ENCODE results near the gene NPAS4.

Gene NPAS4

GRCh38 chr11:66459138-66459778, 38.4 kb downstream of the NPAS4 start:
- Histone ChIP-seq H3K4me1 (ENCODE audit: control insufficient read depth, insufficient read depth, low read length) (no peaks in the 10 kb centered on the region), H3K9me3 (ENCODE audit: control insufficient read depth, insufficient read depth, low read depth, low read length) (no peaks in the 10 kb centered on the region), H3K27ac (ENCODE audit: extremely low read depth, low read depth, low read length) (no peak overlapping the region), H3K4me3 (ENCODE audit: low read depth, low read length) (no peak overlapping the region), H3K36me3 (ENCODE audit: control insufficient read depth in 2 of 2, insufficient read depth in 1 of 2, low read length in 2 of 2) (no peaks in the 10 kb centered on the region)
- CTCF ChIA-PET, result interaction anchor here (0.8 to 1.4 kb wide), 3 partner anchors 30 to 70 kb away, joined by 3 read pairs; no protein-coding TSS in a partner anchor
- TF ChIP-seq ZNF23 (tag by site-specific recombination; IDR thresholded peaks at IDR 0.05; ENCODE audit: borderline replicate concordance), result no peak
- no peak for TF ChIP-seq YY1 (tag by site-specific recombination; IDR thresholded peaks at IDR 0.05)
- TF ChIP-seq ZNF571 (tag by site-specific recombination; IDR thresholded peaks at IDR 0.05), result no peak
- no peak for TF ChIP-seq ZBTB21 (tag by site-specific recombination; IDR thresholded peaks at IDR 0.05)
- no peak for TF ChIP-seq ZNF324 (tag by site-specific recombination; IDR thresholded peaks at IDR 0.05)
- TF ChIP-seq ZNF335 (tag by site-specific recombination; conservative IDR thresholded peaks at IDR 0.05), result no peak
- no peak for TF ChIP-seq ZNF670 (tag by site-specific recombination; IDR thresholded peaks at IDR 0.05; ENCODE audit: low read depth)
- no peak for TF ChIP-seq ZBTB26 (tag by site-specific recombination; optimal IDR thresholded peaks at IDR 0.05)
- no peak for TF ChIP-seq ZSCAN23 (tag by site-specific recombination; IDR thresholded peaks at IDR 0.05)
- no peak for TF ChIP-seq GLIS2 (tag by site-specific recombination; IDR thresholded peaks at IDR 0.05)
- no peak for TF ChIP-seq ZNF433 (tag by site-specific recombination; IDR thresholded peaks at IDR 0.05; ENCODE audit: low read depth)
- no peak for TF ChIP-seq ZIC2 (tag by site-specific recombination; IDR thresholded peaks at IDR 0.05)
- no peak for TF ChIP-seq BCL11A (tag by site-specific recombination; IDR thresholded peaks at IDR 0.05; ENCODE audit: low read depth)
- TF ChIP-seq ZNF121 (tag by site-specific recombination; IDR thresholded peaks at IDR 0.05), result no peak
- no peak for TF ChIP-seq KLF17 (tag by site-specific recombination; IDR thresholded peaks at IDR 0.05)
- no peak for TF ChIP-seq ZNF155 (tag by site-specific recombination; IDR thresholded peaks at IDR 0.05)
- no peak for TF ChIP-seq ZNF404 (tag by site-specific recombination; IDR thresholded peaks at IDR 0.05)
- TF ChIP-seq ZNF292 (tag by site-specific recombination; IDR thresholded peaks at IDR 0.05; ENCODE audit: borderline replicate concordance, low read depth), result no peak
- no peak for TF ChIP-seq KLF16 (tag by site-specific recombination; IDR thresholded peaks at IDR 0.05)
- POLR2A ChIA-PET, result no interaction called here

- POLR2A ChIA-PET, result interaction anchor here (0.6 kb wide), 2 partner anchors 23 to 79 kb away, joined by 3 to 4 read pairs; partner anchors contain the start of gene MRPL11
- H3K4me3 ChIP-seq (ENCODE audit: low read depth, low read length), result no peak overlapping the region
- CTCF ChIA-PET, result interaction anchor here (0.6 to 1.5 kb wide), 3 partner anchors 23 to 306 kb away, joined by 3 to 6 read pairs (median 4); partner anchors contain the start of gene MRPL11
- TF ChIP-seq KLF16 (tag by site-specific recombination; IDR thresholded peaks at IDR 0.05) (no peak), ZNF449 (tag by site-specific recombination; IDR thresholded peaks at IDR 0.05) (no peak), ZNF560 (tag by site-specific recombination; IDR thresholded peaks at IDR 0.05; ENCODE audit: borderline replicate concordance) (no peak), AEBP2 (tag by site-specific recombination; IDR thresholded peaks at IDR 0.05; ENCODE audit: borderline replicate concordance) (no peak), ZBTB26 (tag by site-specific recombination; optimal IDR thresholded peaks at IDR 0.05) (no peak), ZNF549 (tag by site-specific recombination; IDR thresholded peaks at IDR 0.05) (no peak), KLF1 (tag by site-specific recombination; IDR thresholded peaks at IDR 0.05) (no peak), ZNF132 (tag by site-specific recombination; IDR thresholded peaks at IDR 0.05; ENCODE audit: borderline replicate concordance) (no peak), SP7 (tag by site-specific recombination; IDR thresholded peaks at IDR 0.05) (no peak)
Observed at GRCh38 chr11:66462010-66462409, 41.2 kb downstream of the NPAS4 start.

More at GRCh38 chr11:66462010-66462409, 41.2 kb downstream of the NPAS4 start:
- Histone ChIP-seq H3K4me1 (ENCODE audit: control insufficient read depth, insufficient read depth, low read length) (no peaks in the 10 kb centered on the region), H3K27ac (ENCODE audit: extremely low read depth, low read depth, low read length) (no peak overlapping the region), H3K36me3 (ENCODE audit: control insufficient read depth in 2 of 2, insufficient read depth in 1 of 2, low read length in 2 of 2) (no peaks in the 10 kb centered on the region), H3K9me3 (ENCODE audit: control insufficient read depth, insufficient read depth, low read depth, low read length) (no peaks in the 10 kb centered on the region)
